PC-9 (cell line): ENCODE measurements around the gene CRYGD. TPM values are rescaled to one million over a fixed set of nuclear protein-coding genes. Genes with fewer than 3 reads are reported as not detected.

Experiments used
- BruUV-seq: library from RNA; stranded (reverse); fragments of 400-500 nt; replicated peaks from 2 replicates; lab custom pipeline; 2021; lab: Mats Ljungman, UMichigan
- CTCF ChIA-PET: fragments of 300-600 bp; sonication (Branson Sonifier 250); formaldehyde crosslinking; loops from one replicate; lab custom pipeline; 2022; ENCODE audit warnings: antibody characterized with exemption; lab: Charles Lee
- POLR2A ChIA-PET: fragments of 300-600 bp; sonication (Branson Sonifier 250); formaldehyde crosslinking; loops from one replicate; lab custom pipeline; 2022; ENCODE audit warnings: antibody characterized with exemption; ENCODE audit not compliant: unreplicated experiment; lab: Charles Lee
- DNase-seq, 2 experiments: peaks; one replicate each; pipeline versions ENCODE4 v3.0.0 to v3.0.0-alpha.2; 2015 to 2022; ENCODE audit warnings: mixed read lengths in 1 of 2
- H2AFZ ChIP-seq: fragments of 200-600 bp; sonication (generic); 2 replicates; pipeline ENCODE4 v1.8.1; 2017; ENCODE audit warnings: antibody characterized with exemption
- H3F3A ChIP-seq: fragments of 200-600 bp; sonication (generic); 2 replicates; pipeline ENCODE4 v1.8.1; 2017; ENCODE audit warnings: antibody characterized with exemption, mild to moderate bottlenecking, low read depth; ENCODE audit not compliant: insufficient read depth
- H3K27ac ChIP-seq: fragments of 200-600 bp; sonication (generic); 2 replicates; pipeline ENCODE4 v1.6.1; 2016; ENCODE audit warnings: mixed run types
- H3K27me3 ChIP-seq: fragments of 200-600 bp; sonication (generic); 2 replicates; pipeline ENCODE4 v1.6.1; 2016; ENCODE audit warnings: low read depth, mixed run types; ENCODE audit not compliant: insufficient read depth
- H3K36me3 ChIP-seq: fragments of 200-600 bp; sonication (generic); 2 replicates; pipeline ENCODE4 v1.6.1; 2016; ENCODE audit warnings: low read depth, mixed run types
- H3K4me1 ChIP-seq: fragments of 200-600 bp; sonication (generic); replicated peaks from 2 replicates; pipeline ENCODE4 v1.6.1; 2016; ENCODE audit warnings: mixed run types; ENCODE audit not compliant: insufficient read depth
- H3K4me2 ChIP-seq: fragments of 200-600 bp; sonication (generic); 2 replicates; pipeline ENCODE4 v1.6.1; 2017; ENCODE audit warnings: mixed run types
- H3K4me3 ChIP-seq: fragments of 200-600 bp; sonication (generic); 2 replicates; pipeline ENCODE4 v1.6.1; 2016; ENCODE audit warnings: mixed run types
- H3K79me2 ChIP-seq: fragments of 200-600 bp; sonication (generic); 2 replicates; pipeline ENCODE4 v1.6.1; 2017; ENCODE audit warnings: low read depth, mixed run types
- H3K9me2 ChIP-seq: fragments of 200-600 bp; sonication (generic); 2 replicates; pipeline ENCODE4 v1.8.1; 2017; ENCODE audit warnings: mild to moderate bottlenecking; ENCODE audit not compliant: insufficient read depth
- H3K9me3 ChIP-seq: fragments of 200-600 bp; sonication (generic); 2 replicates; pipeline ENCODE4 v1.8.1; 2016; ENCODE audit warnings: low read depth; ENCODE audit not compliant: insufficient read depth
- H4K20me1 ChIP-seq: fragments of 200-600 bp; sonication (generic); 2 replicates; pipeline ENCODE4 v1.8.1; 2017; ENCODE audit not compliant: insufficient read depth
- CTCF ChIP-seq: fragments of 200-600 bp; sonication (generic); conservative IDR thresholded peaks from 2 replicates; pipeline ENCODE4 v1.6.1; 2017; ENCODE audit warnings: mixed run types, antibody characterized with exemption, mild to moderate bottlenecking, moderate library complexity
- EZH2 ChIP-seq: fragments of 200-600 bp; sonication (generic); IDR thresholded peaks from 2 replicates; pipeline ENCODE4 v1.8.0; 2017; ENCODE audit warnings: antibody characterized with exemption, low read depth
- intact Hi-C: fragments of 100-400 bp; cut with micrococcal nuclease; formaldehyde crosslinking; loops from one replicate; pipeline ENCODE4 v1.10.0; 2022; ENCODE audit not compliant: unreplicated experiment
- total RNA-seq: library from RNA; stranded (reverse); gene quantifications from 2 replicates; pipeline ENCODE4 v1.2.3, GENCODE V29; 2021

Gene CRYGD
- total RNA-seq, 1 experiment from 2014 or later: not detected

GRCh38 chr2:208150956-208151355, 26.6 kb upstream of the CRYGD start:
- Histone ChIP-seq H3K27ac (no peak overlapping the region), H3K4me1 (no peaks in the 10 kb centered on the region), H3K4me3 (no peak overlapping the region), H3K9me3 (no peaks in the 10 kb centered on the region), H3K27me3 (no peaks in the 10 kb centered on the region), H2AFZ (no peak overlapping the region), H4K20me1 (no peaks in the 10 kb centered on the region), H3K9me2 (no peaks in the 10 kb centered on the region), H3K36me3 (no peaks in the 10 kb centered on the region), H3K79me2 (no peaks in the 10 kb centered on the region), H3K4me2 (no peak overlapping the region), H3F3A (no peaks in the 10 kb centered on the region)
- DNase-seq: no peak
- no peak for TF ChIP-seq EZH2
- no peak for TF ChIP-seq CTCF
- ChIA-PET POLR2A (no interaction called here), CTCF (no interaction called here)
- intact Hi-C loops: no loop called here
- BruUV-seq: no TSS peak

- Histone ChIP-seq H3K4me1 (no peaks in the 10 kb centered on the region), H3K4me2 (no peak overlapping the region), H3K79me2 (no peaks in the 10 kb centered on the region), H3K27ac (no peak overlapping the region), H3K9me3 (no peaks in the 10 kb centered on the region), H3K36me3 (no peaks in the 10 kb centered on the region), H3K27me3 (no peaks in the 10 kb centered on the region), H3K9me2 (no peaks in the 10 kb centered on the region), H3K4me3 (no peak overlapping the region), H3F3A (no peaks in the 10 kb centered on the region), H4K20me1 (no peaks in the 10 kb centered on the region), H2AFZ (no peak overlapping the region)
- no TSS peak for BruUV-seq
- intact Hi-C loops: no loop called here
- TF ChIP-seq CTCF (no peak), EZH2 (no peak)
- no peak for DNase-seq
- CTCF ChIA-PET: no interaction called here
- POLR2A ChIA-PET: no interaction called here
Observed at GRCh38 chr2:208150094-208150493, 25.8 kb upstream of the CRYGD start.

GRCh38 chr2:208148803-208149202, 24.5 kb upstream of the CRYGD start:
- intact Hi-C loops: no loop called here
- CTCF ChIA-PET: no interaction called here
- no peak; the same call in 1 of the 2 replicates for TF ChIP-seq CTCF
- no peak for TF ChIP-seq EZH2
- Histone ChIP-seq H3K4me2 (no peak overlapping the region), H3K36me3 (no peaks in the 10 kb centered on the region), H3K9me2 (no peaks in the 10 kb centered on the region), H3K27ac (no peak overlapping the region), H3K4me3 (no peak overlapping the region), H2AFZ (no peak overlapping the region), H3K27me3 (no peaks in the 10 kb centered on the region), H3K79me2 (no peaks in the 10 kb centered on the region), H4K20me1 (no peaks in the 10 kb centered on the region), H3F3A (no peaks in the 10 kb centered on the region), H3K4me1 (no peaks in the 10 kb centered on the region), H3K9me3 (no peaks in the 10 kb centered on the region)
- POLR2A ChIA-PET: no interaction called here
- no peak for DNase-seq
- no TSS peak for BruUV-seq
